ENCODE measurements around the gene C17orf113.

The C17orf113 gene

DNA sequence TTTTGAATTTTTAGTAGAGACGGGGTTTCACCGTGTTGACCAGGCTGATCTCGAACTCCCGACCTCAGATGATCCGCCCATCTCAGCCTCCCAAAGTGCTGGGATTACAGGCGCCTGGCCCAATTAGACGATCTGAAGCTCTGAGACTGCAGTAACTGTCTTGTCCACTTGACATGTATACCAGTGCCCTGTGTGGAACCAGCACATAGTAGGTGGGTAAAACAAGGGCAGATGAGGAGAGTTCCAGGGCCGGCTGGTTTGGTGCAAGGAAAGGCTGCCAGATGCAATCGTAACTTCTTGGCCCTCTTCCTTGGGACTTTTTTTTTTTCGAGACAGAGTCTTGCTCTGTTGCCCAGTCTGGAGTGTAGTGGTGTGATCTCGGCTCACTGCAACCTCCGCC is 3.1 kb downstream of the C17orf113 start:
- peaks cover 2% of the 10 kb centered on the region for H3K27me3 ChIP-seq (replicated peaks; ENCODE audit: control insufficient read depth, insufficient read depth, low read length)
- TF ChIP-seq, protein P1, sequence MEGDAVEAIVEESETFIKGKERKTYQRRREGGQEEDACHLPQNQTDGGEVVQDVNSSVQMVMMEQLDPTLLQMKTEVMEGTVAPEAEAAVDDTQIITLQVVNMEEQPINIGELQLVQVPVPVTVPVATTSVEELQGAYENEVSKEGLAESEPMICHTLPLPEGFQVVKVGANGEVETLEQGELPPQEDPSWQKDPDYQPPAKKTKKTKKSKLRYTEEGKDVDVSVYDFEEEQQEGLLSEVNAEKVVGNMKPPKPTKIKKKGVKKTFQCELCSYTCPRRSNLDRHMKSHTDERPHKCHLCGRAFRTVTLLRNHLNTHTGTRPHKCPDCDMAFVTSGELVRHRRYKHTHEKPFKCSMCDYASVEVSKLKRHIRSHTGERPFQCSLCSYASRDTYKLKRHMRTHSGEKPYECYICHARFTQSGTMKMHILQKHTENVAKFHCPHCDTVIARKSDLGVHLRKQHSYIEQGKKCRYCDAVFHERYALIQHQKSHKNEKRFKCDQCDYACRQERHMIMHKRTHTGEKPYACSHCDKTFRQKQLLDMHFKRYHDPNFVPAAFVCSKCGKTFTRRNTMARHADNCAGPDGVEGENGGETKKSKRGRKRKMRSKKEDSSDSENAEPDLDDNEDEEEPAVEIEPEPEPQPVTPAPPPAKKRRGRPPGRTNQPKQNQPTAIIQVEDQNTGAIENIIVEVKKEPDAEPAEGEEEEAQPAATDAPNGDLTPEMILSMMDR (IDR thresholded peaks at IDR 0.05; ENCODE audit: insufficient read depth, low read length, poor library complexity, severe bottlenecking): no peak
- no peak for DNase-seq (ENCODE audit: extremely low read depth, insufficient read length)
- no peaks in the 10 kb centered on the region for H3K36me3 ChIP-seq (ENCODE audit: control insufficient read depth, insufficient read depth, low read length)
- H3K4me3 ChIP-seq (replicated peaks; ENCODE audit: low read depth, low read length): no peak overlapping the region

DNA sequence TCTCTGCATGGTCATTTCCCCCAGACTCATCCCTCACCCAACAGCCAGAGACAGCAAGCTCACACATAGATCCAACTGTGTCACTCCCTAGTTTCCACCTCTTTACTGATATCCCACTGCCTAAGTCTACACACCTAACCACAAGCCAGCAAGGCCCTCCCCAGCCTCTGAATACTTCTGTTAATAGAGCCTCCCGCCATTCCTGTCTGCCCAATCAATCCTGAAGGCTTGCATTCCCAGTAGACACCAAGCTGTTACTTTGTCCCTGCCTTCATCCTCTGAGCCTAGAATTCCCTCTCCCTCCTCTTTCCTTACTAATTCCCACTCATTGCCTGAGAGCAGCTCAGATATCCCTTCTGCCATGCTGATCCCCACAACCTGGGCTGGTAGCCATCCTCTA is 4.7 kb downstream of the C17orf113 start:
- no peaks in the 10 kb centered on the region for H3K36me3 ChIP-seq (ENCODE audit: control insufficient read depth, insufficient read depth, low read length)
- TF ChIP-seq, protein P1 (IDR thresholded peaks at IDR 0.05; ENCODE audit: insufficient read depth, low read length, poor library complexity, severe bottlenecking): no peak
- H3K4me3 ChIP-seq (replicated peaks; ENCODE audit: low read depth, low read length): no peak overlapping the region
- DNase-seq (ENCODE audit: extremely low read depth, insufficient read length): no peak
- H3K27me3 ChIP-seq (replicated peaks; ENCODE audit: control insufficient read depth, insufficient read depth, low read length): peaks cover 2% of the 10 kb centered on the region

DNA sequence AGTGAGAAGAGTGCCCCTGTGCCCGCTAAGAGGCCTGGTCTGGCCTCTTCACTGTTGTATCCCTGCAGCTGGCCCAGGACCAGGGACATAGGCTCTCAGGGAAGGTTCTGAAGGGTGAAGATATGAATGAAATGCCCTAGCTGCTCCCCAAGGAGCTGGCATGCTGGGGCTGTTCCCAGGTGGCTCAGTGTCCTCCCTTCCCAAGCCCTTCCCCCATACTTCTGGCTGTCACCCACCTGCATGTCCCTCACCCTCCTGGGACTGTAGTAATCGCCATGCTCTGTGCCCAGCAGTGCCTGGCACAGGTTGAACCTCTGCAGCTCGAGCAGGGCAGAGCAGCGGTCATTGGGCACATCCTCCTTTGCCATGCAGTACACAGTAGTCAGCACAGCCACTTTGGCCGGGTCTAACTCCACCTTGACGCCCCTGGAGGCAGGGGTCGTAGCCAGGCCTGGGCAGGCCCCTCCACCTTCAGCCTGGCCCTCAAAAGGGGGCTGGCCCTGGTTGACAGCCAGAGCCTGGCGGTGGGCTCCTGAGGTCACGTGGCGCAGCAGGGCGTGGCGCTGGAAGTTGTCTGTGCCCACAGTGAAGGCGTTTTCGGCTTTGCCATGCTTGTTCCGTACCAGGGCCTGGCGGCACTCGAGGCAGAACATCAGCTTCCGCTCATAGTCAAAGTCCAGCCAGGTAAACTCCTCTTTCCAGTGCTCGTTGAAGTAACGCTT is 7.6 kb downstream of the C17orf113 start:
- TF ChIP-seq, protein P1 (IDR thresholded peaks at IDR 0.05; ENCODE audit: insufficient read depth, low read length, poor library complexity, severe bottlenecking): no peak
- no peaks in the 10 kb centered on the region for H3K36me3 ChIP-seq (ENCODE audit: control insufficient read depth, insufficient read depth, low read length)
- DNase-seq (ENCODE audit: extremely low read depth, insufficient read length): no peak
- H3K4me3 ChIP-seq (replicated peaks; ENCODE audit: low read depth, low read length): no peak overlapping the region
- no peaks in the 10 kb centered on the region; the same call in 1 of the 2 replicates for H3K27me3 ChIP-seq (replicated peaks; ENCODE audit: control insufficient read depth, insufficient read depth, low read length)

DNA sequence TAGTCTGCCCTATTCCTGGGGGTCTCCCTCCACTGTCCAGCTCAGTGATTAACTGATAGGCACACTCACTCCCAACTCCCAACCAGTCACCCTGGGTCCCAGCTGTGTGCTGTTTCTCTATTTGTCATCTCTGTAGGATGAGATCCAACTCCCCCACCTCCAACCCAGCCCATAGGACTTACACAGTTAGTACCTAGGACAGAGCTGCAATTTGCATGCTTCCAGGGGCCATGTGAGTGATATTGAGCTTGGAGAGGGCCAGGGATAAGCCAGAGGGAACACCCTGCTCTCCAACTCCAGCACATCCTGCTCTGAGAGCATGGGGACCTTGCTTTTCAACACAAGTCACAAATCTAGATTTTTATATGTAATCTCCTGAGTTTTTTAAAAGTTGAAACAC is 8.8 kb downstream of the C17orf113 start:
- H3K36me3 ChIP-seq (ENCODE audit: control insufficient read depth, insufficient read depth, low read length): no peaks in the 10 kb centered on the region
- no peaks in the 10 kb centered on the region; the same call in 1 of the 2 replicates for H3K27me3 ChIP-seq (replicated peaks; ENCODE audit: control insufficient read depth, insufficient read depth, low read length)
- TF ChIP-seq, protein P1 (IDR thresholded peaks at IDR 0.05; ENCODE audit: insufficient read depth, low read length, poor library complexity, severe bottlenecking): no peak
- DNase-seq (ENCODE audit: extremely low read depth, insufficient read length): no peak
- no peak overlapping the region for H3K4me3 ChIP-seq (replicated peaks; ENCODE audit: low read depth, low read length)

DNA sequence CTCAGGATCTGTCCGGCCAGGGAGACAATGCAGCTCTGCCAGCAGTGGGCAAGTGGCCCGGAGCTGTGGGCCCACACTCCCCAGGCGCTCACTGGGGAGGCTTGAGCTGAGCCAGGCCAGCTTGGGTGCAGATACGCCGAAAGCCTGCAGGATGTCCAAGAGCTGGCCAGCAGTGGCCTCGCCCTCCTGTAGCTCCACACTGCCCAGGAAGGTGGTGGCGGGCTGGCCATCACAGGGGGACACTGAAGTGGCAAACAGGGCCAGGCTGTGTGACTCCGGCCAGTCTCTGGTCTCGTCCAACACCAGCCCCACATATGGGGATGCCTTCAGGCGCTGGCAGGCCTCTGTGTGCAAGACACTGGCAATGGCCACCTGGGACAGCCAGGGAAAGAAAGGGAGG is 9.6 kb downstream of the C17orf113 start:
- no peak overlapping the region for H3K4me3 ChIP-seq (replicated peaks; ENCODE audit: low read depth, low read length)
- TF ChIP-seq, protein P1 (IDR thresholded peaks at IDR 0.05; ENCODE audit: insufficient read depth, low read length, poor library complexity, severe bottlenecking): no peak
- no peak for DNase-seq (ENCODE audit: extremely low read depth, insufficient read length)
- no peaks in the 10 kb centered on the region; the same call in 1 of the 2 replicates for H3K27me3 ChIP-seq (replicated peaks; ENCODE audit: control insufficient read depth, insufficient read depth, low read length)
- no peaks in the 10 kb centered on the region for H3K36me3 ChIP-seq (ENCODE audit: control insufficient read depth, insufficient read depth, low read length)

All from GM06990 (cell line).